MM.1S (cell line): ENCODE data around the gene SCRG1.

ENCODE experiments used
- EZH2 ChIP-seq: fragments of 300-600 bp; sonication (generic); optimal IDR thresholded peaks from 2 replicates; pipeline ENCODE3; 2017; ENCODE audit warnings: low read depth, mild to moderate bottlenecking, antibody characterized with exemption, low read length, mixed read lengths
- EZH2phosphoT487 ChIP-seq: fragments of 300-600 bp; sonication (generic); IDR thresholded peaks from 2 replicates; pipeline ENCODE4 v1.6.1; 2018; ENCODE audit warnings: antibody characterized with exemption, low read length
- TF ChIP-seq, protein P1 (sequence below): fragments of 300-600 bp; sonication (generic); IDR thresholded peaks from 2 replicates; pipeline ENCODE4 v1.5.1; 2016; ENCODE audit warnings: antibody characterized with exemption, low read length, mixed read lengths

DNA sequence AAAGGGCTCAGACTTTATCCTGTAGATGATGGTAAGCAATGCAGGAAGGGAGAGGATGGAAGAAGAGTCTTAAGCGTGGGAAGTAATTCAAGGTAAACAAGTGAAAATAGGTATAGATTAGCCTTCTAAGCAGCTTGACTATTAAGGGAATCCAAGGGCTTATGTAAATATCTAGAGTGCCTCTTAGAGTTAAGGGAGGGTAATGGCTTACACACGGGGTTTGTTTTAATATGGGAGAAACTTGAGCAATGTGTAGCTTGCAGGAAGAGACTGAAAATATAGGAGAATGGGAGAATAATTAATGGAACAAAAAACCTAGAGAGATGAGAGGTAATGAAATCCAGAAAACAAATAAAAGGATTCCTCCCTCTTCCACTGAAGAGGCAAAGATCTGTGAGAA is 41.0 kb downstream of the SCRG1 start:
- TF ChIP-seq EZH2 (no peak), EZH2phosphoT487 (no peak)
- TF ChIP-seq, protein P1, sequence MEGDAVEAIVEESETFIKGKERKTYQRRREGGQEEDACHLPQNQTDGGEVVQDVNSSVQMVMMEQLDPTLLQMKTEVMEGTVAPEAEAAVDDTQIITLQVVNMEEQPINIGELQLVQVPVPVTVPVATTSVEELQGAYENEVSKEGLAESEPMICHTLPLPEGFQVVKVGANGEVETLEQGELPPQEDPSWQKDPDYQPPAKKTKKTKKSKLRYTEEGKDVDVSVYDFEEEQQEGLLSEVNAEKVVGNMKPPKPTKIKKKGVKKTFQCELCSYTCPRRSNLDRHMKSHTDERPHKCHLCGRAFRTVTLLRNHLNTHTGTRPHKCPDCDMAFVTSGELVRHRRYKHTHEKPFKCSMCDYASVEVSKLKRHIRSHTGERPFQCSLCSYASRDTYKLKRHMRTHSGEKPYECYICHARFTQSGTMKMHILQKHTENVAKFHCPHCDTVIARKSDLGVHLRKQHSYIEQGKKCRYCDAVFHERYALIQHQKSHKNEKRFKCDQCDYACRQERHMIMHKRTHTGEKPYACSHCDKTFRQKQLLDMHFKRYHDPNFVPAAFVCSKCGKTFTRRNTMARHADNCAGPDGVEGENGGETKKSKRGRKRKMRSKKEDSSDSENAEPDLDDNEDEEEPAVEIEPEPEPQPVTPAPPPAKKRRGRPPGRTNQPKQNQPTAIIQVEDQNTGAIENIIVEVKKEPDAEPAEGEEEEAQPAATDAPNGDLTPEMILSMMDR: no peak
